Loucy (cell line): ENCODE results near the gene RUNDC3A.

Source experiments
- H2AFZ ChIP-seq: fragments of 200-600 bp; sonication (generic); 2 replicates; pipeline ENCODE4 v1.6.0; 2016; ENCODE audit warnings: antibody characterized with exemption, mild to moderate bottlenecking, low read length, moderate library complexity
- H3F3A ChIP-seq: fragments of 200-600 bp; 2 replicates; pipeline ENCODE4 v1.6.0; 2016; ENCODE audit warnings: antibody characterized with exemption, low read depth, mild to moderate bottlenecking
- H3K27me3 ChIP-seq: fragments of 200-600 bp; sonication (generic); 2 replicates; pipeline ENCODE4 v1.6.1; 2014; ENCODE audit warnings: low read length, mild to moderate bottlenecking; ENCODE audit not compliant: insufficient read depth, poor library complexity, severe bottlenecking
- H3K36me3 ChIP-seq: fragments of 200-600 bp; sonication (generic); 2 replicates; pipeline ENCODE4 v1.6.1; 2016; ENCODE audit warnings: low read length; ENCODE audit not compliant: insufficient read depth
- H3K4me1 ChIP-seq: fragments of 200-600 bp; sonication (generic); 2 replicates; pipeline ENCODE4 v1.5.1; 2014; ENCODE audit warnings: low read length, mild to moderate bottlenecking; ENCODE audit not compliant: insufficient read depth, poor library complexity, severe bottlenecking
- H3K4me2 ChIP-seq: fragments of 200-600 bp; sonication (generic); 2 replicates; pipeline ENCODE4 v1.6.0; 2014; ENCODE audit warnings: antibody characterized with exemption, low read length, low read depth, mild to moderate bottlenecking; ENCODE audit not compliant: poor library complexity, severe bottlenecking
- H3K4me3 ChIP-seq: fragments of 200-600 bp; sonication (generic); 2 replicates; pipeline ENCODE4 v1.5.1; 2014; ENCODE audit warnings: low read length, mild to moderate bottlenecking, mixed read lengths; ENCODE audit not compliant: poor library complexity, severe bottlenecking
- H3K79me2 ChIP-seq: fragments of 200-600 bp; sonication (generic); 2 replicates; pipeline ENCODE4 v1.6.1; 2014; ENCODE audit warnings: low read length; ENCODE audit not compliant: insufficient read depth
- H3K9ac ChIP-seq: fragments of 200-600 bp; sonication (generic); 2 replicates; pipeline ENCODE4 v1.6.0; 2014; ENCODE audit warnings: mild to moderate bottlenecking, low read depth, low read length, moderate library complexity; ENCODE audit not compliant: poor library complexity, severe bottlenecking
- H3K9me2 ChIP-seq: fragments of 200-600 bp; sonication (generic); replicated peaks from 2 replicates; pipeline ENCODE4 v1.6.1; 2016; ENCODE audit warnings: low read depth, low read length, mixed read lengths
- H3K9me3 ChIP-seq: fragments of 200-600 bp; sonication (generic); 2 replicates; pipeline ENCODE4 v1.6.1; 2014; ENCODE audit warnings: mild to moderate bottlenecking, antibody characterized with exemption, low read length, low read depth; ENCODE audit not compliant: insufficient read depth
- H4K20me1 ChIP-seq: fragments of 200-600 bp; sonication (generic); 2 replicates; pipeline ENCODE4 v1.6.0; 2014; ENCODE audit warnings: antibody characterized with exemption, low read length, mild to moderate bottlenecking; ENCODE audit not compliant: insufficient read depth, poor library complexity, severe bottlenecking
- CTCF ChIP-seq: fragments of 200-600 bp; sonication (generic); conservative IDR thresholded peaks from 2 replicates; pipeline ENCODE4 v1.5.1; 2014; ENCODE audit warnings: mild to moderate bottlenecking, antibody characterized with exemption, low read length
- EZH2phosphoT487 ChIP-seq: fragments of 200-600 bp; IDR thresholded peaks from 2 replicates; pipeline ENCODE4 v1.6.1; 2018; ENCODE audit warnings: antibody characterized with exemption, mild to moderate bottlenecking, moderate library complexity, borderline replicate concordance

Gene RUNDC3A

GRCh38 chr17:44281570-44281969 is 26.8 kb upstream of the RUNDC3A start:
- no peaks in the 10 kb centered on the region for H3F3A ChIP-seq
- H3K9me3 ChIP-seq, result no peaks in the 10 kb centered on the region
- no peak for TF ChIP-seq EZH2phosphoT487
- no peak for TF ChIP-seq CTCF
- H3K9ac ChIP-seq, result no peak overlapping the region
- H4K20me1 ChIP-seq, result no peaks in the 10 kb centered on the region
- peaks cover 8% of the 10 kb centered on the region for H3K4me1 ChIP-seq
- H3K79me2 ChIP-seq, result no peaks in the 10 kb centered on the region
- no peaks in the 10 kb centered on the region for H3K9me2 ChIP-seq
- no peaks in the 10 kb centered on the region for H3K36me3 ChIP-seq
- H2AFZ ChIP-seq, result no peak overlapping the region
- H3K4me2 ChIP-seq, result no peak overlapping the region
- H3K4me3 ChIP-seq, result no peak overlapping the region
- no peaks in the 10 kb centered on the region for H3K27me3 ChIP-seq

GRCh38 chr17:44282264-44282663 is 26.1 kb upstream of the RUNDC3A start:
- H3K9ac ChIP-seq, result no peak overlapping the region
- no peak overlapping the region for H3K4me3 ChIP-seq
- no peak overlapping the region for H2AFZ ChIP-seq
- no peaks in the 10 kb centered on the region for H3F3A ChIP-seq
- H3K79me2 ChIP-seq, result no peaks in the 10 kb centered on the region
- no peak overlapping the region for H3K4me2 ChIP-seq
- H3K9me2 ChIP-seq, result no peaks in the 10 kb centered on the region
- no peaks in the 10 kb centered on the region for H3K36me3 ChIP-seq
- H3K9me3 ChIP-seq, result no peaks in the 10 kb centered on the region
- no peak for TF ChIP-seq EZH2phosphoT487
- no peak for TF ChIP-seq CTCF
- no peaks in the 10 kb centered on the region for H4K20me1 ChIP-seq
- H3K4me1 ChIP-seq, result peaks cover 8% of the 10 kb centered on the region
- H3K27me3 ChIP-seq, result no peaks in the 10 kb centered on the region

GRCh38 chr17:44283344-44284023 is 24.9 kb upstream of the RUNDC3A start:
- no peak overlapping the region for H2AFZ ChIP-seq
- H3K9me3 ChIP-seq, result no peaks in the 10 kb centered on the region
- H3K4me3 ChIP-seq, result no peak overlapping the region

More at GRCh38 chr17:44283344-44284023, 24.9 kb upstream of the RUNDC3A start:
- Histone ChIP-seq H3K4me2 (no peak overlapping the region), H3F3A (no peaks in the 10 kb centered on the region), H3K9me2 (no peaks in the 10 kb centered on the region), H3K79me2 (no peaks in the 10 kb centered on the region), H3K27me3 (no peaks in the 10 kb centered on the region), H3K9ac (no peak overlapping the region), H4K20me1 (no peaks in the 10 kb centered on the region), H3K4me1 (peaks cover 8% of the 10 kb centered on the region), H3K36me3 (no peaks in the 10 kb centered on the region)
- TF ChIP-seq CTCF, result no peak
- TF ChIP-seq EZH2phosphoT487, result no peak
